Colon (tissue), 2 donors: Measurements from ENCODE around the gene MBD6.
"Not testable (repeated sequence)": the region's sequence is repeated elsewhere in the genome, so short reads cannot be mapped to it uniquely, and the experiment has no call there.

Source experiments
- FAIRE-seq: peaks from 2 replicates; lab custom pipeline; 2012; peaks lifted over from hg19 to GRCh38; lab: Jason Lieb, UNC
- donor health status: control.
- donor health status: control.

MBD6 gene

GRCh38 chr12:57515934-57516541 lies 6.6 kb upstream of the MBD6 start:
- no peak for FAIRE-seq

- FAIRE-seq = no peak
Observed at GRCh38 chr12:57516617-57517153, 5.9 kb upstream of the MBD6 start.

- FAIRE-seq = no peak
Observed at GRCh38 chr12:57517187-57517586, 5.4 kb upstream of the MBD6 start.

- FAIRE-seq = not testable (repeated sequence)
Observed at GRCh38 chr12:57517718-57518117, 4.9 kb upstream of the MBD6 start.

GRCh38 chr12:57518176-57518919 lies 4.3 kb upstream of the MBD6 start:
- no peak for FAIRE-seq

GRCh38 chr12:57518920-57519795 lies 3.5 kb upstream of the MBD6 start:
- FAIRE-seq = no peak

- no peak for FAIRE-seq
Observed at GRCh38 chr12:57519796-57520052, 2.9 kb upstream of the MBD6 start.

- FAIRE-seq = no peak
Observed at GRCh38 chr12:57520053-57520818, 2.4 kb upstream of the MBD6 start, which contains the start of gene DDIT3. TSS of gene DDIT3 (minus strand) at chr12:57520514. CDS start at chr12:57517406, 3,108 bp downstream.

GRCh38 chr12:57521525-57522010 lies 1.1 kb upstream of the MBD6 start:
- FAIRE-seq = no peak

GRCh38 chr12:57522887-57523705 lies 472 bp downstream of the MBD6 start:
- no peak for FAIRE-seq

- no peak for FAIRE-seq
Observed at GRCh38 chr12:57523706-57524614, 1.3 kb downstream of the MBD6 start.

GRCh38 chr12:57524814-57525614 lies 2.4 kb downstream of the MBD6 start:
- FAIRE-seq = no peak

- no peak for FAIRE-seq
Observed at GRCh38 chr12:57525615-57526383, 3.2 kb downstream of the MBD6 start.

- no peak for FAIRE-seq
Observed at GRCh38 chr12:57526477-57527126, 4.0 kb downstream of the MBD6 start.

- no peak for FAIRE-seq
Observed at GRCh38 chr12:57527184-57527583, 4.6 kb downstream of the MBD6 start.

GRCh38 chr12:57528176-57528575 lies 5.6 kb downstream of the MBD6 start:
- no peak for FAIRE-seq

- no peak for FAIRE-seq
Observed at GRCh38 chr12:57528831-57529555, 6.4 kb downstream of the MBD6 start.
